Panc1 (cell line): ENCODE results near the gene KCNMA1.

Source experiments
- POLR2AphosphoS5 ChIP-seq: IDR thresholded peaks from 2 replicates; pipeline ENCODE4 v1.6.1; 2012; ENCODE audit warnings: mild to moderate bottlenecking, low read depth, low read length, moderate library complexity
- REST ChIP-seq, 2 experiments: IDR thresholded peaks; 2 replicates each; pipeline ENCODE4 v1.6.1; 2011 to 2012; ENCODE audit warnings: low read depth in 2 of 2, control low read depth in 1 of 2, low read length in 1 of 2, mild to moderate bottlenecking in 1 of 2, moderate library complexity in 1 of 2; ENCODE audit not compliant: insufficient read depth in 1 of 2
- SIN3A ChIP-seq: IDR thresholded peaks from 2 replicates; pipeline ENCODE4 v1.6.1; 2012; ENCODE audit warnings: low read depth, mild to moderate bottlenecking, low read length, moderate library complexity, borderline replicate concordance; ENCODE audit not compliant: insufficient read depth
- TCF7L2 ChIP-seq: IDR thresholded peaks from 2 replicates; pipeline ENCODE4 v1.6.1; 2011; ENCODE audit warnings: mild to moderate bottlenecking, low read depth, low read length, inconsistent platforms
- TF ChIP-seq, protein P1 (sequence below): fragments of 450-650 bp; IDR thresholded peaks from 2 replicates; pipeline ENCODE4 v1.5.1; 2017; ENCODE audit warnings: mild to moderate bottlenecking

DNA sequence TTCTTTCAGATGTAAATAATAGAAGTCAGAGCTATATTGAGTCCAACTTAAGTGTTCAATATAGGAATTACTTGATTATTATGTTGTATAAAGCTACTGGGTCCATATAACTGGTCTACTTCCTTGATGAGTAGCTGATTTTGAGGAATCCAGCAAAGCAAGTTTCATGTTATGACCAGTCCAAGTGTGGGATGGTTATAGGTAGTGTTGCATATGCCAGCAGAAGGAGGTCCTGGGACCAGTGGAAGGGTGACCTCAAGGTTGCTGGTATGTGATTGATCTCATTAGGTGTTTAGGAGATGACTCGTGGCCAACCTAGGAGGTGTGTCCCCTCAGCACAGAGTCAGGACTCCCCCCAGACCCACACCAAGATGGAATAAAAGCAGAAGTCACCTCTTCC, 551.5 kb downstream of the KCNMA1 start:
- no peak for TF ChIP-seq POLR2AphosphoS5
- TF ChIP-seq, protein P1, sequence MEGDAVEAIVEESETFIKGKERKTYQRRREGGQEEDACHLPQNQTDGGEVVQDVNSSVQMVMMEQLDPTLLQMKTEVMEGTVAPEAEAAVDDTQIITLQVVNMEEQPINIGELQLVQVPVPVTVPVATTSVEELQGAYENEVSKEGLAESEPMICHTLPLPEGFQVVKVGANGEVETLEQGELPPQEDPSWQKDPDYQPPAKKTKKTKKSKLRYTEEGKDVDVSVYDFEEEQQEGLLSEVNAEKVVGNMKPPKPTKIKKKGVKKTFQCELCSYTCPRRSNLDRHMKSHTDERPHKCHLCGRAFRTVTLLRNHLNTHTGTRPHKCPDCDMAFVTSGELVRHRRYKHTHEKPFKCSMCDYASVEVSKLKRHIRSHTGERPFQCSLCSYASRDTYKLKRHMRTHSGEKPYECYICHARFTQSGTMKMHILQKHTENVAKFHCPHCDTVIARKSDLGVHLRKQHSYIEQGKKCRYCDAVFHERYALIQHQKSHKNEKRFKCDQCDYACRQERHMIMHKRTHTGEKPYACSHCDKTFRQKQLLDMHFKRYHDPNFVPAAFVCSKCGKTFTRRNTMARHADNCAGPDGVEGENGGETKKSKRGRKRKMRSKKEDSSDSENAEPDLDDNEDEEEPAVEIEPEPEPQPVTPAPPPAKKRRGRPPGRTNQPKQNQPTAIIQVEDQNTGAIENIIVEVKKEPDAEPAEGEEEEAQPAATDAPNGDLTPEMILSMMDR, result no peak
- TF ChIP-seq REST (IDR thresholded peaks at IDR 0.05; ENCODE audit: insufficient read depth in 1 of 2, low read depth in 2 of 2, low read length in 1 of 2), result no peak
- no peak for TF ChIP-seq TCF7L2
- no peak for TF ChIP-seq SIN3A
